Keratinocyte (primary cell): ENCODE results near the gene PLXNB3. TPM values are rescaled to one million over a fixed set of nuclear protein-coding genes. Genes with fewer than 3 reads are reported as not detected.

Source experiments
- DNase-seq: peaks from one replicate; pipeline ENCODE4 v3.0.0-alpha.2; 2011; ENCODE audit warnings: low read depth, missing footprints, low spot score
- FAIRE-seq: peaks from 2 replicates; lab custom pipeline; 2011; peaks lifted over from hg19 to GRCh38; lab: Jason Lieb, UNC
- H2AFZ ChIP-seq: 2 replicates; pipeline ENCODE4 v1.6.0; 2012; ENCODE audit warnings: low read length, control low read depth, inconsistent platforms; ENCODE audit not compliant: control insufficient read depth
- H3K27ac ChIP-seq: 2 replicates; pipeline ENCODE4 v1.5.1; 2011; ENCODE audit warnings: low read length; ENCODE audit not compliant: control insufficient read depth, insufficient read depth
- H3K27me3 ChIP-seq: 3 replicates; pipeline ENCODE4 v1.6.0; 2011; ENCODE audit warnings: low read length; ENCODE audit not compliant: control insufficient read depth, insufficient read depth; ENCODE audit errors: extremely low read depth
- H3K36me3 ChIP-seq, 2 experiments: 2 replicates in 1 of 2; 3 replicates in 1 of 2; pipeline ENCODE4 v1.5.1; 2011; ENCODE audit warnings: low read length in 2 of 2, mild to moderate bottlenecking in 1 of 2; ENCODE audit not compliant: control insufficient read depth in 2 of 2, insufficient read depth in 2 of 2; ENCODE audit errors: extremely low read depth in 1 of 2
- H3K4me1 ChIP-seq: 3 replicates; pipeline ENCODE4 v1.5.1; 2011; ENCODE audit warnings: low read length; ENCODE audit not compliant: control insufficient read depth, insufficient read depth; ENCODE audit errors: extremely low read depth
- H3K4me2 ChIP-seq: 3 replicates; pipeline ENCODE4 v1.6.0; 2011; ENCODE audit warnings: low read depth, low read length; ENCODE audit not compliant: control insufficient read depth, insufficient read depth; ENCODE audit errors: extremely low read depth
- H3K4me3 ChIP-seq, 3 experiments: fragments of 200-600 bp in 1 of 3; sonication (generic) in 1 of 3; 2 replicates in 2 of 3; 3 replicates in 1 of 3; pipeline ENCODE4 v1.5.1; 2011 to 2016; ENCODE audit warnings: low read length in 3 of 3, mild to moderate bottlenecking in 3 of 3, control low read depth in 2 of 3, inconsistent platforms in 1 of 3, low read depth in 1 of 3, mixed read lengths in 1 of 3, mixed run types in 1 of 3, moderate library complexity in 1 of 3; ENCODE audit not compliant: control insufficient read depth in 2 of 3, insufficient read depth in 2 of 3; ENCODE audit errors: extremely low read depth in 1 of 3
- H3K79me2 ChIP-seq: 2 replicates; pipeline ENCODE4 v1.6.0; 2012; ENCODE audit warnings: low read length; ENCODE audit not compliant: control insufficient read depth, insufficient read depth
- H3K9ac ChIP-seq: 3 replicates; pipeline ENCODE4 v1.6.0; 2011; ENCODE audit warnings: low read length; ENCODE audit not compliant: control insufficient read depth, insufficient read depth; ENCODE audit errors: extremely low read depth
- H3K9me1 ChIP-seq: 3 replicates; pipeline ENCODE4 v1.6.0; 2011; ENCODE audit warnings: low read length; ENCODE audit not compliant: control insufficient read depth, insufficient read depth; ENCODE audit errors: extremely low read depth
- H3K9me3 ChIP-seq: 2 replicates; pipeline ENCODE4 v1.5.1; 2012; ENCODE audit warnings: low read depth, low read length; ENCODE audit not compliant: control insufficient read depth
- H4K20me1 ChIP-seq: 3 replicates; pipeline ENCODE4 v1.6.0; 2011; ENCODE audit warnings: low read length; ENCODE audit not compliant: control insufficient read depth, insufficient read depth; ENCODE audit errors: extremely low read depth
- CTCF ChIP-seq, 3 experiments: IDR thresholded peaks in 1 of 3; conservative IDR thresholded peaks in 1 of 3; optimal IDR thresholded peaks in 1 of 3; 2 replicates in 2 of 3; 3 replicates in 1 of 3; pipeline versions ENCODE3 to v1.5.1; 2011; ENCODE audit warnings: low read length in 3 of 3, mild to moderate bottlenecking in 3 of 3, moderate library complexity in 2 of 3, control low read depth in 1 of 3, inconsistent platforms in 1 of 3; ENCODE audit not compliant: insufficient read depth in 2 of 3; ENCODE audit errors: extremely low read depth in 1 of 3
- EZH2 ChIP-seq: IDR thresholded peaks from one replicate; pipeline ENCODE4 v1.6.1; 2012; ENCODE audit warnings: inconsistent platforms, mild to moderate bottlenecking, low read length, moderate library complexity
- dilution Hi-C: fragments of 300-500 bp; cut with MboI; formaldehyde crosslinking; loops from one replicate; pipeline ENCODE4 v1.7.0; 2020; ENCODE audit warnings: low sequenced_read_pairs; ENCODE audit not compliant: extremely low pct_ligation_motif_present
- polyA plus RNA-seq, 5 experiments: library from polyadenylated mRNA; depleted of rRNA in 3 of 5; stranded (reverse) in 3 of 5; stranded (forward) in 1 of 5; unstranded in 1 of 5; fragments of >200 nt; gene quantifications; 1 replicate in 1 of 5; 2 replicates in 3 of 5; 3 replicates in 1 of 5; pipeline versions ENCODE4 v1.2.1 to v1.2.3, GENCODE V29; 2011 to 2012; ENCODE audit warnings: missing spikeins in 2 of 5, low read depth in 1 of 5, low replicate concordance in 1 of 5

PLXNB3 gene
- polyA plus RNA-seq, 1 donor (not counting 4 experiments of a cell fraction or from before 2014, with no cell fraction given): 7.2 TPM

- Histone ChIP-seq H3K4me2 (no peak overlapping the region), H4K20me1 (no peaks in the 10 kb centered on the region), H3K36me3 (no peaks in the 10 kb centered on the region), H3K9me3 (no peaks in the 10 kb centered on the region), H3K27ac (no peak overlapping the region), H3K4me1 (no peaks in the 10 kb centered on the region), H3K9ac (no peak overlapping the region), H3K27me3 (no peaks in the 10 kb centered on the region), H3K4me3 (no peak overlapping the region), H2AFZ (no peak overlapping the region), H3K9me1 (no peaks in the 10 kb centered on the region), H3K79me2 (no peaks in the 10 kb centered on the region)
- FAIRE-seq: no peak
- dilution Hi-C loops: no loop called here
- no peak for DNase-seq
- TF ChIP-seq EZH2: no peak
- TF ChIP-seq CTCF (optimal IDR thresholded peaks at IDR 0.05 in 1 of 3, IDR thresholded peaks at IDR 0.05 in 1 of 3, conservative IDR thresholded peaks at IDR 0.05 in 1 of 3; ENCODE audit: extremely low read depth in 1 of 3, insufficient read depth in 2 of 3, low read length in 3 of 3): no peak
Measured at GRCh38 chrX:153750127-153750774, 13.8 kb upstream of the PLXNB3 start.

- Histone ChIP-seq H3K36me3 (no peaks in the 10 kb centered on the region), H3K9me3 (no peaks in the 10 kb centered on the region), H3K4me3 (no peak overlapping the region), H3K27me3 (no peaks in the 10 kb centered on the region), H4K20me1 (no peaks in the 10 kb centered on the region), H3K79me2 (no peaks in the 10 kb centered on the region), H3K4me1 (no peaks in the 10 kb centered on the region), H3K27ac (no peak overlapping the region), H3K4me2 (no peak overlapping the region), H2AFZ (no peak overlapping the region), H3K9ac (no peak overlapping the region), H3K9me1 (no peaks in the 10 kb centered on the region)
- no peak for TF ChIP-seq EZH2
- no peak for TF ChIP-seq CTCF (optimal IDR thresholded peaks at IDR 0.05 in 1 of 3, IDR thresholded peaks at IDR 0.05 in 1 of 3, conservative IDR thresholded peaks at IDR 0.05 in 1 of 3; ENCODE audit: extremely low read depth in 1 of 3, insufficient read depth in 2 of 3, low read length in 3 of 3)
- no peak for FAIRE-seq
- dilution Hi-C loops: no loop called here
- no peak for DNase-seq
Measured at GRCh38 chrX:153755136-153755535, 8.9 kb upstream of the PLXNB3 start.
